GM18508 (cell line): Measurements from ENCODE around the gene CCL24.
"Not testable (repeated sequence)": the region's sequence is repeated elsewhere in the genome, so short reads cannot be mapped to it uniquely, and the experiment has no call there.

Experiments used
- ATAC-seq: cut with Tn5 transposase; IDR thresholded peaks from one replicate; pipeline ENCODE4 v1.9.1; 2021; ENCODE audit warnings: moderate number of reproducible peaks; ENCODE audit not compliant: insufficient read depth, unreplicated experiment

CCL24 gene, protein sequence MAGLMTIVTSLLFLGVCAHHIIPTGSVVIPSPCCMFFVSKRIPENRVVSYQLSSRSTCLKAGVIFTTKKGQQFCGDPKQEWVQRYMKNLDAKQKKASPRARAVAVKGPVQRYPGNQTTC

DNA sequence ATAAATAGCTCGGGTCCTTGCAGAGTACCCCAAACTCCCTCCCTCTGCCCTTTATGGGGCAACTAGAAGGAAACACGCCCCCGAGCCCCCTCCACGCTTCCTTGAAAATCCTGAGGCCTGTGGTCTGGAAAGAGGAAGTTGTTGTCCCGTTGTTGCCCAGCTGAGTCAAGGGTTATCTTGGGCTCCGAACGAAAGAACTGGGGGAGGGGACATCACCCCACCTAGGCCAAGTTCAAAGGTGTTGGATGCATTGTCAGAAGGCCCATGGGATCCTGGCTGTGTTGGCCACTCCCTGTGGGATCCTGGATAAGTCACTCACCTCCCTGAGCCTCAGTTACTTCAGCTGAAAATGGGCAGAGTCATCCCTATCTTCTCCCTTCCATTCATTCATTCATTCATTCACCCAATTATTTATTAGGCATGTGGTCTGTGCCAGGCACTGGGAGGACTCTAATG is at the start of gene CCL24:
TSS of gene CCL24 (minus strand) at position 26 of the 456 bp plus-strand sequence. CDS start 91 bp downstream, outside the sequence.
- ATAC-seq, result no peak

DNA sequence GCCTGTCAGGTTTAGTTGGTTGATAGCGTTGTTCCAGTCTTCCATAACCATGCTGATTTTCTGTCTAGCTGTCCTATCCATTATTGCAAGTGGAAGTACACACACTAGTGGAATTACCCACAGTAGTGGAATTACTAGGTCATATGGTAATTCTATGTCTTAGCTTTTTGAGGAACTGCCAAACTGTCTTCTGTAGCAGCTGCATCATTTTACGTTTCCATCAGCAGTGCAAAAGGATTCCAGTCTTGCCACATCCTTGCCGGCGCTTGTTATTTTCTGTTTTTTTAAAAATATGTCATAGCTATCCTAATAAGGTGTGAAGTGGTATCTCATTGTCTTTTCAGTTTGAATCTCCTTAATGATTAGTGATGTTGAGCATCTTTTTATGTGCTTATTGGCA is 48.0 kb upstream of the CCL24 start:
- no peak for ATAC-seq

DNA sequence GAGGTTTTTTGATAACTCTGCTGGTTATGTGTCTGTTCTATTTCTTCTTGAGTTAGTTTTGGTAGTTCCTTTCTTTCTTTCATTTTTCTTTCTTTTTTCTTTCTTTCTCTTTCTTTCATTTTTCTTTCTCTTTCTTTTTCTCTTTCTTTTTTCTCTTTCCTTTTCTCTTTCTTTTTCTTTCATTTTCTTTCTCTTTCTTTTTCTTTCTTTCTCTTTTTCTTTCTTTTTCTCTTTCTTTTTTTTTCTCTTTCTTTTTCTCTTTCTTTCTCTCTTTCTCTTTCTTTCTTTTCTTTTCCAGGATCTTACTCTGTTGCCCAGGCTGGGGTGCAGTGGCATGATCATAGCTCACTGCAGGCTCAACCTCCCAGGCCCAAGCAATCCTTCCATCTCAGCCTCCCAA is 44.8 kb upstream of the CCL24 start:
- ATAC-seq, result no peak

DNA sequence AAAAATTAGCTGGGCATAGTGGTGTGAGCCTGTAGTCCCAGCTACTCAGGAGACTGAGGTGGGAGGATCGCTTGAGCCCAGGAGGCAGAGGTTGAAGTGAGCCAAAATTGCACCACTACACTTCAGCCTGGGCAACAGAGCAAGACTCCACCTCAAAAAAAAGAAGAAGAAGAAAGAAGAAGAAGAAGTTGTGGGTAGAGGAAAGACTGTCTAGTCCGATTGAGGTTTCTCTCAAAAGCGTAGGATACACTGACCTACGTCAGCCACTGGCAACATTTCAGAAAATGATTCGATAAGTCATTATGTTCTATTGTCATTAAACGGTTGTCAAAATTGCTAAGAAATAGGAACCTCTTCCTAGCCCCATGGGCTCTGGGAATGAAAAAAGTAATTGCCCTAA is 42.9 kb upstream of the CCL24 start:
- no peak for ATAC-seq

DNA sequence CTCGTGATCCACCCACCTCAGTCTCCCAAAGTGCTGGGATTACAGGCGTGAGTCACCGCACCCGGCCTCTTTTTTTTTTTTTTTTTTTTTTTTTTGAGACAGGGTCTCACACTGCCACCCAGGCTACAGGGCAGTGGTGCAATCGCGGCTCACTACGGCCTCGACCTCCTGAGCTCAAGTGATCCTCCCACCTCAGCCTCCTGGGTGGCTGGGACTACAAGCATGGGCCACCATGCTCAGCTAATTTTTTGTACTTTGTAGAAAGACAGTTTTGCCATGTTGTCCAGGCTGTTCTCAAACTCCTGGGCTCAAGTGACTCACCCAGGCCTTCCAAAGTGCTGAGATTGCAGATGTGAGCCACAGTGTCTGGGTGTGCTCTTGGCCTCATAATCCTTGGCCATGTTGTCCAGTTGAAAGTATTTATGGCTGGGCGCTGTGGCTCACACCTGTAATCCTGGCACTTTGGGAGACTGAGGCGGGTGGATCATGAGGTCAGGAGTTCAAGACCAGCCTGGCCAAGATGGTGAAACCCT is 41.3 kb upstream of the CCL24 start:
- ATAC-seq, result not testable (repeated sequence)

DNA sequence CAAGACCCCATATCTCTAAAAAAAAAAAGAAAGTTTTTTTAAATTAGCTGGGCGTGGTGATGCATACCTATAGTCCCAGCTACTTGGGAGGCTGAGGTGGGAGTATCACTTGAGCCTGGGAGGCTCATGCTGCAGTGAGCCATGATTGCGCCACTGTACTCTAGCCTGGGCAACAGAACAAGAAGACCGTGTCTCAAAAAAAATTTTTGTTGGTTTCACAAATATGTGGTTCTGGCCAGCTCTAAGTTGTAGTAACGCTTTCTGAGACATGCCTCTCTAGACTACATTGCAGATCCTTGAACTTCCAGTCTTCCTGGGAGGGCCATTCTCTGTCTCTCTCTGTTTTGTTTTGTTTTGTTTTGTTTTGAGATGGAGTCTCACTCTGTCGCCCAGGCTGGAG is 40.6 kb upstream of the CCL24 start:
- no peak for ATAC-seq

DNA sequence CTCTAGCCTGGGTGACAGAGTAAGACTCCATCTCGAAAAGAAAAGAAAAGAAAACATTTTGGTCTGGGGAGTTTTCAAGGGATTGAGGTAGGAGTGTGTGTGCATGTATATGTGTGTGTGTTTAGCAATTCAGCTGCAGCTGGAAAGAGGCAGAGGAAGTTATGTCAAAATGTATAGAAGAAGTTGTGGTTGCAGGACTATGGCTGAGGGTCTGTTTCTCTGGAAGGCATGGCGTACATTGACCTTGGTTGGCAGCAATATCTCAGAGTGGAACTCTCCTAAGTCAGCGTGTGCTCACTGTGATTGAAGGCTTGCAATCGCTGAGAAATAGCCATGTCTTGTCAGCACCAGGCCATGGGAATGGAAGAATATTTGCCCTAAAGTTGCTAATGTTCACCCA is 36.6 kb upstream of the CCL24 start:
- no peak for ATAC-seq

DNA sequence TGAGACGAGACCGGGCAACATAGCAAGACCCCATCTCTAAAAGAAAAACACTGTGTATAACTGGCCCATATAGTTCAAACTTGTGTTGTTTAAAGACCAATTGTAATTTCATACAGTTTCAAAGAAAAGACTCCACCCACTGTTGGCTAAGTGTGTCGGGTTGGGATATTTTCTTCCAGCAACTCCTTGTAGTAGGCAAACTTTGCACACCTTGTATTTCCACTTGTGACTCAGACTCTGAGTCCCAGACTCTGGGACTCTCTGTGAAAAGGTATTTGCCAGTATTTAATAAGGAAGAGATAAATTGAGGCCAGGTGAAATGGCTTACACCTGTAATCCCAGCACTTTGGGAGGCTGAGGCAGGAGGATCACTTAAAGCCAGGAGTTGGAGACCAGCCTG is 36.0 kb upstream of the CCL24 start:
- ATAC-seq, result no peak

DNA sequence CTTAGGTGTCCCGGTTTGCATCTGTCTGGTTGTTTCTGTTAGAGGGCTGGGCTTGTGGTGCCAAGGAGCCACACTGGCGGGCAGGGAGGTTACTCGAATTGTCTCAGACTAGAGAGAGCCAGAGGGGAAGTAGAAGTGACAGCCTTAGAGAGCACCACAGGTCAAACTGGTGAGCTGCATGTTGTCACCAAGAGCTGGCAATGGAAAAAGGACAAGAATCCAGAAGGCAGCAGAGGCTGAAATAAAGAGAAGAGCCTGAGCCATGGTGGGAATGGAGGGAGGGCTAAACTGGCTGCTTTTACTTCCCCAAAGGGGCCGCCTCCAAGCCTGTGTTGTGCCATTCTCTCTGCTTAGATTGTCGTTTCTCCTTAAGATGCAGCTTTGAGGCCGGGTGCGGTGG is 34.1 kb upstream of the CCL24 start:
- no peak for ATAC-seq

DNA sequence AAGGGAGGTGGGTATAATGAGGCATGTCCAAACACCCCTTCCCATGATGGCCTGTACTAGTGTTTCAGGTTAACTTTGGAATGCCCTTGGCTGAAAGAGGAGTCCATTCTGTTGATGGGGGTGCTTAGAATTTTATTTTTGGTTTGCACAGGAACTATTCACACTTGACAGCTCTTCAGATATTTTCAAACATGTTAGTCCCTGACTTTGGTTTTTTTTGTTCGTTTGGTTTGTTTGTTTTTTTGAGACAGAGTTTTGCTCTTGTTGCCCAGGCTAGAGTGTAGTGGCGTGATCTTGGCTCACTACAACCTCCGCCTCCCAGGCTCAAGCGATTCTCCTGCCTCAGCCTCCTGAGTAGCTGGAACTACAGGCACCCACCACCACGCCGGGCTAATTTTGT is 31.5 kb upstream of the CCL24 start:
- not testable (repeated sequence) for ATAC-seq

DNA sequence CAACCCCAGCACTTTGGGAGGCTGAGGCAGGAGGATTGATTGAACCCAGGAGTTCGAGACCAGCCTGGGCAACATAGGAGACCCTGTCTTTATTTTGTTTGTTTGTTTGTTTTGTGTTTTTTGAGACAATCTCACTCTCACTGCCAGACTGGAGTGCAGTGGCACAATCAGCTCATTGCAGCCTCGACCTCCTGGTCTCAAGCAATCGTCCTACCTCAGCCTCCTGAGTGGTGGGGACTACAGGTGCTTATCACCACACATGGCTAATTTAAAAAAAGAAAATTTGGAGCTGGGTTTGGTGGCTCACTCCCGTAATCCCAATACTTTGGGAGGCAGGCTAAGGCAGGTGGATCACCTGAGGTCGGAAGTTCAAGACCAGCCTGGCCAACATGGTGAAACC is 30.6 kb upstream of the CCL24 start:
- ATAC-seq, result no peak

DNA sequence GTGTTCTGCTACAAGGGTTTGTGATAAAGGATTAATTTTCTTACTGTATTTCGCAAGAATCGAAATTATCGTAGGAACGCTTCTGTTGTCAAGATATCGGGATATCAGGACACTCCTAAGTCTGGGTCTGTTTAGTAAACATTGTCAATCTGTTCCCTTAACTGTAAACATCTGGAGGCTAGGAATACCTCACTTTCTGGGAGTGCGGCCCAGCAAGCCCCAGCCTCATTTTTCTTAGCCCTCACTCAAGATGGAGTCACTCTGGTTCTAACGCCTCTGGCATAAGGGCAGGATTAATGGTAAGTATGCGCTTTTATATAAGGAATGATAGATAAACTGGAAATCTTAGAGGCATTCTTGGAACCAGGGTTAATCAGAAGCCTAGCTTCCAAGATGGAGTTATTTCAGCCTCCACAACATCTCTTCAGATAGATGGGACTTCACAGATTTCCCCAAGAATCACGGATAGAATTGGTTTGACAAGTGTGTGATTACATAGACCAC is 30.1 kb upstream of the CCL24 start:
- no peak for ATAC-seq

DNA sequence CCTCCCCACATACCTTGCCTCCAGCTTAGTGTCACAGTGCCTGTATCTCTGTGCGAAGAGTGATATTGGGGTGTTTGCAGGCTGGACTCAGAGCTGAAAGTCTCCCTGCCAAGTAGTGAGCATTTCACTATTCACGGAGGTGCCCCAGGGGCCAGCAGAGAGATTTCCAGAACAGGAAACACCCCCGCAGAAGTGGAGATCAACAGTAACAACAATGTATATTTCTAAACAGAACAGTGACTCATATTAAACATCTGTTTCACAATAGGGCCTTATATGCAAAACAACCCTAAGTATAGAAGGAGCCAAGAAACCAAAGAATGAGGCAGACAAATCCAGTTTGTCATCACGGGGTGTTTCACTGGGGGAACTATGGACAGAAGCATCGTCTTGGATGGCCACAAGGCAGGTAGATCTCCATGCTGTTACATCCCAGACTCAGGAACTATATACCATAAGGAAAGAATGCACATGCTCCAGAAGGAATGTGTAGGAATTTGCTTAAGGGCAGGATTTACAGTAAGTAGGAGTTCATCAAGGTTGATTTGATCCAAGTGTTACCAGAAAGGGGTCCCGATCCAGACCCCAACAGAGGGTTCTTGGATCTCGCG is 29.3 kb upstream of the CCL24 start:
- ATAC-seq, result peak; percentile 71

DNA sequence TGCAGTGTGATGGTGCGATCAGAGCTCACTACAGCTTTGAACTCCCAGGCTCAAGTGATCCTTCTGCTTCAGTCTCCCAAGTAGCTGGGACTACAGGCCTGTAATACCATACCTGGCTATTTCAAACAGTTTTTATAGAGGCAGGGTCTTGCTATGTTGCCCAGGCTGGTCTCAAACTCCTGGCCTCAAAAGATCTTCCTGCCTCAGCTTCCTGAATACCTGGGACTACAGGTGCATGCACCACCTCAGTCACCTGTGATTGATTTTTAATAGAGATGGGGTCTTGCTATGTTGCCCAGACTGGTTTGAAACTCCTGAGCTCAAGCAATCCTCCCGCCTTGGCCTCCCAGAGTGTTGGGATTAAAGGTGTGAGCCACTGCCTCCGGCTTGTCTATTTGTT is 26.4 kb upstream of the CCL24 start:
- ATAC-seq, result no peak

DNA sequence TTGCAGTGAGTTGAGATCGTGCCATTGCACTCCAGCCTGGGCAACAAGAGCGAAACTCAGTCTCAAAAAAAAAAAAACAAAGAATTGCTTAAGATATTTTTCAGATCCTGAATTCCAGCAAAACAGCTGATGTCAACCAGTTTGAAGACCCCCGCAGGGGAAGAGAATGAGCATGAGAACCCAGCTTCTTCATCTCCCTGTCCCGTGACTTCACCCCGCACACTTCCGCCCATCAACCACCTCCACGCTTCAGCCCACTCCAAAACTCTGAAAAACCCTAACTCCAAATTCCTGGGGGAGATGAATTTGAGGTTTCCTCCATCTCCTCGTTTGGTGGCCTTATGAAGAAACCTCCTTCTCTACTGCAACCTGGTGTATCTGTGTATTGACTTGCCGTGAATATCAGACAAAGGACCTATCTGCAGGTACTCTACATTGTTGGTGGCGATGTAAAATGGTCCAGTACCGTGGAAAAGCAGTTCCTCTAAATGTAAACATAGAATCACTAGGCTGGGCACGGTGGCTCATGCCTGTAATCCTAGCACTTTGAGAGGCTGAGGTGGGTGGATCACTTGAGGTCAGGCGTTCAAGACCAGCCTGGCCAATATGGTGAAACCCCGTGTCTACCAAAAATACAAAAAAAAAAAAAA is 24.8 kb upstream of the CCL24 start:
- ATAC-seq, result not testable (repeated sequence)

DNA sequence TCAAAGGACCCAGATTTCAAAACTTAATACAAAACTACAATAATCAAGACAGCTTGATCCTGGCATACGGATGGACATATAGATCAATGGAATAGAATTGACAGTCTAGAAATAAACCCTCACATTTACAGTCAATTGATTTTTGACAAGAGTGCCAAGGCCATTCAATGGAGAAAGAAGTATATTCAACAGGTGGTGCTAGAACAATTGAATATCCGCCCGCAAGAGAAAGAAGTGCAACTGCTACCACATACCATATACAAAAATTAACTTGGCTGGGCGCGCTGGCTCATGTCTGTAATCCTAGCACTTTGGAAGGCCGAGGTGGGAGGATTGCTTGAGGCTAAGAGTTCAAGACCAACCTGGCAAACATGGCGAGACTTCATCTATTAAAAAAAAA is 23.2 kb upstream of the CCL24 start:
- no peak for ATAC-seq

DNA sequence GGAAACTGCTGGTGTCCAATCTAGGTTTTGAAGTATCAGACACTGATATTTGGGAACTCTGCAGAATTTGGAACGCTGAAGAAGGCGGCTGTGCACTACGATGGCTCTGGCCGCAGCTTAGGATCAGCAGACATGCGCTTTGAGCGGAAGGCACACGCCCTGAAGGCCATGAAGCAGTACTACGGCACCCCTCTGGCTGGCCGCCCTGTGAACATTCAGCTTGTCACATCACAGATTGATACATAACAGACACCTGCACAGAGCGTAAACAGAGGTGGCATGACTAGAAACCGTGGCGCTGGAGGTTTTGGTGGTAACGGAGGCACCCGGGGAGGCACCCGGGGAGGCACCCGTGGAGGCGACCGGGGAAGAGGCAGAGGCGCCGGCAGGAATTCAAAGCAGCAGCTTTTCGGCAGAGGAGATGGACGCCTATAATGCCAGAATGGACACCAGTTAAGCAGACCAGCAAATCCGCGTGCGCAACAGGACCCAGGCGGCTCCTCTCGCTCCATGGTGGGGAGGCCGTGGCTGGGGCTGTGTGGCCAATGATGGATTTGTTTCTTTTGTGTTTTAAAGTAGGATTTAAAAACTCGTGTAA is 22.2 kb upstream of the CCL24 start:
- ATAC-seq, result no peak

DNA sequence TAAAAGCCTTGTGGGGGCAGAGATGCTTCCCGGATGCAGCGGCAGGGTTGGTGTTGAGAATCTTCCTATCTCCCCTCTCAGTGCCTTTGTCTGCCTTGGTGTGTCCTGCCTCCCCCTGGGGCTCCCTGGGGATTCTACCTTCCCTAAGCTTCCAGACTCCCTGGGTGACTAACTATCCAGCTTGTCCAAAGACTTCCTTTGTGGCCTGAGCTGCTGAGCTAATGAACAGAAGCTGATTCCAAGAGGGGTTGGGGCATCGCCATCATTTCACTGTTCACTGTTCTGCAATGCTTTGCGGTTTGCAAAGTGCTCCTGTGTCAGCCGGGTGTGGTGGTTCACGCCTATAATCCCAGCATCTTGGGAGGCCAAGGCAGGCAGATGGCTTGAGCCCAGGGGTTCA is 20.1 kb upstream of the CCL24 start:
- ATAC-seq, result not testable (repeated sequence)

DNA sequence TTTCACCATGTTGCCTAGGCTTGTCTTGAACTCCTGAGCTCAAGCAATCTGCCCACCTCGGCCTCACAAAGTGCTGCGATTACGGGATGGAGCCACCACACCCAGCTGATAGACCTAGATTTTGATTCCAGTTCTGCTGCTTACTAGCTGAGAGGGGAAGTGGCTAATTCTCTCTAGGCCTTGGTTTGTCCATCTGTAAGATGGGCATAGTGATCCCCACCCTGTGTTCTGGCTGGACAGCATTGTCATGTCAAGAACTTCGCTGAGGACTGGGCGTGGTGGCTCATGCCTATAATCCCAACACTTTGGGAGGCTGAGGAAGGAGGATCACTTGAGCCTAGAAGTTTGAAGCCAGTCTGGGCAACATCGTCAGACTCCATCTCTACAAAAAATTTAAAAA is 17.4 kb upstream of the CCL24 start:
- no peak for ATAC-seq

DNA sequence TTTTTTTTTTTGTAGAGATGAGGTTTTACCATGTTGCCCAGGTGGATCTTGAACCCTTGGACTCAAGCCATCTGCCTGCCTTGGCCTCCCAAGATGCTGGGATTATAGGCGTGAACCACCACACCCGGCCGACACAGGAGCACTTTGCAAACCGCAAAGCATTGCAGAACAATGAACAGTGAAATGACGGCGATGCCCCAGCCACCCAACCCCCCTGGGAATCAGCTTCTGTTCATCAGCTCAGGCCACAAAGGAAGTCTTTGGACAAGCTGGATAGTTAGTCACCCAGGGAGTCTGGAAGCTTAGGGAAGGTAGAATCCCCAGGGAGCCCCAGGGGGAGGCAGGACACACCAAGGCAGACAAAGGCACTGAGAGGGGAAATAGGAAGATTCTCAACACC is 16.1 kb upstream of the CCL24 start:
- ATAC-seq, result not testable (repeated sequence)
